Loucy (cell line): ENCODE results near the gene ZNF71.

Source experiments
- CTCF ChIP-seq: fragments of 200-600 bp; sonication (generic); conservative IDR thresholded peaks from 2 replicates; pipeline ENCODE4 v1.5.1; 2014; ENCODE audit warnings: mild to moderate bottlenecking, antibody characterized with exemption, low read length
- EZH2phosphoT487 ChIP-seq: fragments of 200-600 bp; IDR thresholded peaks from 2 replicates; pipeline ENCODE4 v1.6.1; 2018; ENCODE audit warnings: antibody characterized with exemption, mild to moderate bottlenecking, moderate library complexity, borderline replicate concordance

- no peak for TF ChIP-seq CTCF
- TF ChIP-seq EZH2phosphoT487, result no peak
These were observed 688 bp upstream of the ZNF71 start for GRCh38 chr19:56594446-56594782.
